NCI-H748 treated with DMSO at 0.1 percent for 48 hours (cell line): ENCODE measurements around the gene ENTPD1.
"Not testable (repeated sequence)": the region's sequence is repeated elsewhere in the genome, so short reads cannot be mapped to it uniquely, and the experiment has no call there.

Experiments
- DNase-seq: peaks from one replicate; lab custom pipeline; 2025; lab: John Stamatoyannopoulos, UW

ENTPD1 gene

GRCh38 chr10:95759233-95759826 is 3.4 kb downstream of the ENTPD1 start:
- no peak for DNase-seq

GRCh38 chr10:95761939-95762492 is 6.1 kb downstream of the ENTPD1 start:
- no peak for DNase-seq

GRCh38 chr10:95767884-95768556 is 12.1 kb downstream of the ENTPD1 start:
- no peak for DNase-seq

- no peak for DNase-seq
Observed at GRCh38 chr10:95770084-95770720, 14.2 kb downstream of the ENTPD1 start.

- DNase-seq: not testable (repeated sequence)
Observed at GRCh38 chr10:95773454-95773853, 17.5 kb downstream of the ENTPD1 start.

- DNase-seq: not testable (repeated sequence)
Observed at GRCh38 chr10:95777638-95778037, 21.7 kb downstream of the ENTPD1 start.

- DNase-seq: no peak
Observed at GRCh38 chr10:95782318-95782717, 26.4 kb downstream of the ENTPD1 start.

- DNase-seq: no peak
Observed at GRCh38 chr10:95783741-95784140, 27.8 kb downstream of the ENTPD1 start.

- DNase-seq: no peak
Observed at GRCh38 chr10:95784279-95784913, 28.4 kb downstream of the ENTPD1 start.

GRCh38 chr10:95785317-95785716 is 29.4 kb downstream of the ENTPD1 start:
- no peak for DNase-seq

- no peak for DNase-seq
Observed at GRCh38 chr10:95785942-95786669, 30.1 kb downstream of the ENTPD1 start.

- DNase-seq: no peak
Observed at GRCh38 chr10:95787447-95787846, 31.5 kb downstream of the ENTPD1 start.

GRCh38 chr10:95788830-95789229 is 32.9 kb downstream of the ENTPD1 start:
- no peak for DNase-seq

- no peak for DNase-seq
Observed at GRCh38 chr10:95789902-95790301, 33.9 kb downstream of the ENTPD1 start.

- no peak for DNase-seq
Observed at GRCh38 chr10:95790982-95791381, 35.0 kb downstream of the ENTPD1 start.

GRCh38 chr10:95791425-95791979 is 35.5 kb downstream of the ENTPD1 start:
- no peak for DNase-seq

- DNase-seq: no peak
Observed at GRCh38 chr10:95792211-95792780, 36.3 kb downstream of the ENTPD1 start.

GRCh38 chr10:95792874-95793285 is 36.9 kb downstream of the ENTPD1 start:
- DNase-seq: no peak

GRCh38 chr10:95793401-95794045 is 37.6 kb downstream of the ENTPD1 start:
- DNase-seq: no peak

GRCh38 chr10:95794195-95794594 is 38.2 kb downstream of the ENTPD1 start:
- no peak for DNase-seq

GRCh38 chr10:95795602-95796001 is 39.6 kb downstream of the ENTPD1 start:
- no peak for DNase-seq
